Stomach (tissue), 9 donors: Measurements from ENCODE around the gene BHLHE40. TPM values are rescaled to one million over a fixed set of nuclear protein-coding genes. Genes with fewer than 3 reads are reported as not detected.

Experiments
- DNase-seq, 2 donors: peaks; one replicate each; pipeline versions ENCODE4 v3.0.0 to v3.0.0-alpha.2; 2013 to 2019
- H3K27ac ChIP-seq, 5 donors: fragments of 200-600 bp in 4 of 5; sonication (generic) in 4 of 5; one replicate each; pipeline ENCODE4 v1.5.1; 2013 to 2019; ENCODE audit warnings: mild to moderate bottlenecking in 1 of 5, moderate library complexity in 1 of 5
- H3K27me3 ChIP-seq, 3 donors: fragments of 200-600 bp; sonication (generic); one replicate each; pipeline ENCODE4 v1.5.1; 2017 to 2019; ENCODE audit warnings: mixed run types in 1 of 3
- H3K36me3 ChIP-seq, 4 donors: fragments of 200-600 bp; sonication (generic); 1 replicate in 3 of 4; 2 replicates in 1 of 4; pipeline ENCODE4 v1.5.1; 2016 to 2019
- H3K4me1 ChIP-seq, 4 donors: fragments of 200-600 bp; sonication (generic); one replicate each; pipeline ENCODE4 v1.5.1; 2016 to 2019
- H3K4me3 ChIP-seq, 4 donors: fragments of 200-600 bp; sonication (generic) in 3 of 4; one replicate each; pipeline ENCODE4 v1.5.1; 2016 to 2019; ENCODE audit warnings: mild to moderate bottlenecking in 1 of 4
- H3K9me3 ChIP-seq, 4 donors: fragments of 200-600 bp; sonication (generic); one replicate each; pipeline ENCODE4 v1.5.1; 2016 to 2019
- EP300 ChIP-seq: sonication (generic); formaldehyde crosslinking; IDR thresholded peaks from one replicate; pipeline ENCODE4 v1.6.1; 2017; ENCODE audit warnings: antibody characterized with exemption
- POLR2A ChIP-seq, 4 donors: fragments of 450-650 bp; IDR thresholded peaks; one replicate each; pipeline ENCODE4 v1.6.1; 2016; ENCODE audit warnings: antibody characterized with exemption in 4 of 4, control low read depth in 2 of 4, mild to moderate bottlenecking in 1 of 4, moderate library complexity in 1 of 4
- POLR2AphosphoS5 ChIP-seq, 3 donors: sonication (generic); formaldehyde crosslinking; IDR thresholded peaks; one replicate each; pipeline ENCODE4 v1.6.1; 2016; ENCODE audit warnings: antibody characterized with exemption in 3 of 3
- WGBS, 5 donors: extraction: QIAGEN DNeasy Blood & Tissue Kit in 3 of 5; methylation state at CpG; one replicate each; pipeline versions ENCODE4 v1.1.5 to v1.1.7; 2013 to 2018; 5-methylcytosine and 5-hydroxymethylcytosine counted together
- intact Hi-C: fragments of 100-400 bp; cut with DNase I; formaldehyde crosslinking; loops from one replicate; pipeline ENCODE4 v1.15.1; 2023; ENCODE audit warnings: low total_unique reads
- polyA plus RNA-seq, 3 donors: library from polyadenylated mRNA; stranded (reverse); fragments of 200-250 nt; gene quantifications; one replicate each; pipeline ENCODE4 v1.2.3, GENCODE V29; 2013
- total RNA-seq, 5 donors: library from RNA; depleted of rRNA; stranded (reverse); fragments of >200 nt; gene quantifications; one replicate each; pipeline versions ENCODE4 v1.1.0 to v1.2.3, GENCODE V29; 2014 to 2016
- TF ChIP-seq, protein P1 (sequence below), 7 experiments: fragments of 450-650 bp in 4 of 7; fragments of 200-600 bp in 3 of 7; sonication (generic) in 3 of 7; IDR thresholded peaks; one replicate each; pipeline ENCODE4 v1.5.1; 2016 to 2019; ENCODE audit warnings: antibody characterized with exemption in 7 of 7, control low read depth in 2 of 7, mild to moderate bottlenecking in 1 of 7
- donor health status: healthy with polysubstance abuse.
- donor health status: Bipolar disorder and iron deficiency.
- donor health status: healthy.

BHLHE40 gene
- total and polyA plus RNA-seq, 8 donors: 7.6 to 39.7 (median 25.4) TPM

DNA sequence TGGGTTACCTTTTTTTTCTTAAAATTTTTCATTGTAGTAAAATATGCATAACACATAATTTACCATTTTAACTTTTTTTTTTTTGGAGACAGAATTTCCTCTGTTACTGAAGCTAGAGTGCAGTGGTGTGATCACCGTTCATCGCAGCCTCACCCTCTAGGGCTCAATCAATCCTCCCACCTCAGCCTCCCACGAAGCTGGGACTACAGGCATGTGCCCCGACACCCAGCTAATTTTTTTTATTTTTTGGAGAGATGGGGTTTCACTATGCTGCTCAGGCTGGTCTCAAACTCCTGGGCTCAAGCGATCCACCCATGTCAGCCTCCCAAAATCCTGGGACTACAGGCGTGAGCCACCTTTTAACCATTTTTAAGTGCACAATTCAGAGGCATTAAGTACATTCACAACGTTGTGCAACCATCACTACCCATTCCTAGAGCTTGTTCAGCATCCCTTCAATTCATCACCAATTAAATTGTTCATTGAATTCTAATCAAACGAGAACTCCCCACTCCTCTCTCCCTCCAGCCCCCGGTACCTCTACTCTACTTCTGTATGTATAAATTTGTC is 44.6 kb downstream of the BHLHE40 start:
- intact Hi-C loops: no loop called here
- peaks cover 0 to 41% (median 10%) of the 10 kb centered on the region in 4 donors for H3K4me1 ChIP-seq
- peak overlapping the region in 3 of 5 donors; percentile 39 to 60 (median 45) for H3K27ac ChIP-seq
- no peaks in the 10 kb centered on the region for H3K9me3 ChIP-seq
- H3K4me3 ChIP-seq: no peak overlapping the region
- no peaks in the 10 kb centered on the region for H3K27me3 ChIP-seq
- 91 to 94% (median 92%) methylated on average over 9 of the region's 9 CpGs for WGBS, 5 donors
- no peak for DNase-seq
- TF ChIP-seq POLR2A (IDR thresholded peaks at IDR 0.05) (no peak), EP300 (no peak), POLR2AphosphoS5 (IDR thresholded peaks at IDR 0.05) (no peak)
- TF ChIP-seq, protein P1, sequence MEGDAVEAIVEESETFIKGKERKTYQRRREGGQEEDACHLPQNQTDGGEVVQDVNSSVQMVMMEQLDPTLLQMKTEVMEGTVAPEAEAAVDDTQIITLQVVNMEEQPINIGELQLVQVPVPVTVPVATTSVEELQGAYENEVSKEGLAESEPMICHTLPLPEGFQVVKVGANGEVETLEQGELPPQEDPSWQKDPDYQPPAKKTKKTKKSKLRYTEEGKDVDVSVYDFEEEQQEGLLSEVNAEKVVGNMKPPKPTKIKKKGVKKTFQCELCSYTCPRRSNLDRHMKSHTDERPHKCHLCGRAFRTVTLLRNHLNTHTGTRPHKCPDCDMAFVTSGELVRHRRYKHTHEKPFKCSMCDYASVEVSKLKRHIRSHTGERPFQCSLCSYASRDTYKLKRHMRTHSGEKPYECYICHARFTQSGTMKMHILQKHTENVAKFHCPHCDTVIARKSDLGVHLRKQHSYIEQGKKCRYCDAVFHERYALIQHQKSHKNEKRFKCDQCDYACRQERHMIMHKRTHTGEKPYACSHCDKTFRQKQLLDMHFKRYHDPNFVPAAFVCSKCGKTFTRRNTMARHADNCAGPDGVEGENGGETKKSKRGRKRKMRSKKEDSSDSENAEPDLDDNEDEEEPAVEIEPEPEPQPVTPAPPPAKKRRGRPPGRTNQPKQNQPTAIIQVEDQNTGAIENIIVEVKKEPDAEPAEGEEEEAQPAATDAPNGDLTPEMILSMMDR (IDR thresholded peaks at IDR 0.05): no peak
- no peaks in the 10 kb centered on the region for H3K36me3 ChIP-seq

- peak overlapping the region; percentile 39 to 53 (median 46) for H3K4me3 ChIP-seq
- no peaks in the 10 kb centered on the region for H3K9me3 ChIP-seq
- H3K4me1 ChIP-seq: peaks cover 0 to 29% (median 10%) of the 10 kb centered on the region in 4 donors
- 40 to 88% (median 56%) methylated on average over 3 to 5 of the region's 5 CpGs for WGBS, 5 donors
- TF ChIP-seq EP300 (no peak), POLR2A (IDR thresholded peaks at IDR 0.05) (no peak), POLR2AphosphoS5 (IDR thresholded peaks at IDR 0.05) (no peak)
- TF ChIP-seq, protein P1 (IDR thresholded peaks at IDR 0.05): no peak
- intact Hi-C loops: no loop called here
- no peaks in the 10 kb centered on the region for H3K27me3 ChIP-seq
- peak overlapping the region; percentile 66 to 87 (median 79) for H3K27ac ChIP-seq
- no peaks in the 10 kb centered on the region for H3K36me3 ChIP-seq
- DNase-seq: no peak
Observed at GRCh38 chr3:5026046-5026362, 46.8 kb downstream of the BHLHE40 start.

DNA sequence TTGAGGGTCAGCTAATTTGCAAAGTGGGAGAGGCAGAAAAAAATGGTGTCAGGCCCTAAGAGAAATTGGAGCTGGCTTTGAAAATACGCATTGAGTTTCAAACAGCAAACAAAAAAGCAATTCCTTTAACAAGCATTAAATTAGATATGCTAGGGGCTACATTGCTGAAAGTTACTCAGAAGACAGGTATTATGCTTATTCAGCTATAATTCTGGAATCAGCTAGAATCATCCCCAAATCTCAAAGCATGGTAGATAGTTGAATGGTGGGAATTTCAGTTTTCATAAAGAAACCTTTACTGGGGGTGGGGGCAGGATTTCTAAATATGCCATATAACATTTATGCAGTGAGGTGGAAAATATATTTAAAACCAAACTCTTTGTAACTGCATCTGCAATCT is 50.5 kb downstream of the BHLHE40 start:
- no peak for DNase-seq
- no peaks in the 10 kb centered on the region for H3K9me3 ChIP-seq
- intact Hi-C loops: no loop called here
- H3K4me3 ChIP-seq: no peak overlapping the region
- no peaks in the 10 kb centered on the region for H3K27me3 ChIP-seq
- 88 to 95% (median 89%) methylated on average over 1 of the region's 1 CpG for WGBS, 5 donors
- no peak overlapping the region for H3K27ac ChIP-seq
- peaks cover 0 to 15% (median 10%) of the 10 kb centered on the region in 4 donors for H3K4me1 ChIP-seq
- TF ChIP-seq EP300 (no peak), POLR2A (IDR thresholded peaks at IDR 0.05) (no peak), POLR2AphosphoS5 (IDR thresholded peaks at IDR 0.05) (no peak)
- TF ChIP-seq, protein P1 (IDR thresholded peaks at IDR 0.05): no peak
- no peaks in the 10 kb centered on the region for H3K36me3 ChIP-seq

GRCh38 chr3:5030152-5030551 is 50.9 kb downstream of the BHLHE40 start:
- Histone ChIP-seq H3K4me1 (peaks cover 0 to 15% (median 10%) of the 10 kb centered on the region in 4 donors), H3K9me3 (no peaks in the 10 kb centered on the region), H3K4me3 (no peak overlapping the region), H3K36me3 (no peaks in the 10 kb centered on the region), H3K27me3 (no peaks in the 10 kb centered on the region), H3K27ac (no peak overlapping the region)
- intact Hi-C loops: no loop called here
- WGBS, 5 donors: 95 to 98% (median 97%) methylated on average over 5 of the region's 5 CpGs
- TF ChIP-seq POLR2AphosphoS5 (IDR thresholded peaks at IDR 0.05): no peak
- TF ChIP-seq, protein P1 (IDR thresholded peaks at IDR 0.05): no peak
- no peak for TF ChIP-seq POLR2A (IDR thresholded peaks at IDR 0.05)
- TF ChIP-seq EP300: no peak
- DNase-seq: no peak
